Activated CD4-positive, alpha-beta T cell treated with anti-CD3 and anti-CD28 coated beads, Interleukin-2, amount 50 U/mL, for 4 hours (primary cell): ENCODE measurements around the gene CDH9.

ENCODE experiments used
- DNase-seq, 2 experiments: peaks; one replicate each; pipeline ENCODE4 v3.0.0-alpha.2; 2020

The CDH9 gene

DNA sequence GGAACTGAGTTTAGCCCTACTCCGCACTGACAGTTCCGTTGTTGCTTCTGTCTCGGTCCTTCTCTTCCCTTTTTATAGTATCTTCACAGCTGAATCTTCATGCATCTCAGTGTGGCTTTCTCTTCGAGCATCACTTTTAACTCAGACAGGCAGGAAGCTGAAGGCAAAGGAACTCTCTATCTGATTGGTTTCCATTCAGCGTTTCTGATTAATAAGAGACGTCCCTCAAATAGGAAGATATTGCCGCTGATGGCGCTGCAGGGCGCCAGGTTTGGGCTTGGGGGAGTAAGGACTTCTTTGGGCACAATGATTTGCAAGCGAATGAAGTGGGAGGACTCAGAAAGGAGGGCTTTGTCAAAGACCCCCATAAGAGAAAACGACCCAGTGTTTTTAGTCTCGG, at the start of gene CDH9:
Gene CDH9, minus strand, starts transcription at position 111 of the 400 bp plus-strand sequence. CDS start 50,253 bp downstream, outside the sequence.
- no peak for DNase-seq

DNA sequence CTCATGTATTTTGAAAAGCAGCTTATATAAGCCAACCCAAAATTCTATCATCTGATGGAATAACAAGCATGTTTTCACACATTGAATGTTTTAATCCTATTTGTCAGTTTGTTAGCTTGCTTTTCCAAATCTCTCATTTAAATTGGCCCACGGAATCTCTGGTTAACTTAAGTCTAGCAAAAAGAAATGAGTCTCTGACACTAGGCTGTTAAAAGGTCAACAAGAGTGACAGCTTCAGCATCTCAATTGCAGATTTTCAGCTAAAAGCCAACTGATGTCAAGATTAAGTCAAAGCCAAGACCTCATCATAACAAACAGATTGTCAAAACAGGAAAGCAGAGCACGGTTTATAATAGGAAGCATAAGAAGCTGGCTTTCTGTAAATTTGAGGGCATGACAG, 49.4 kb upstream of the CDH9 start:
- DNase-seq: no peak

GRCh38 chr5:27083449-27084415, 45.3 kb upstream of the CDH9 start:
- no peak for DNase-seq

DNA sequence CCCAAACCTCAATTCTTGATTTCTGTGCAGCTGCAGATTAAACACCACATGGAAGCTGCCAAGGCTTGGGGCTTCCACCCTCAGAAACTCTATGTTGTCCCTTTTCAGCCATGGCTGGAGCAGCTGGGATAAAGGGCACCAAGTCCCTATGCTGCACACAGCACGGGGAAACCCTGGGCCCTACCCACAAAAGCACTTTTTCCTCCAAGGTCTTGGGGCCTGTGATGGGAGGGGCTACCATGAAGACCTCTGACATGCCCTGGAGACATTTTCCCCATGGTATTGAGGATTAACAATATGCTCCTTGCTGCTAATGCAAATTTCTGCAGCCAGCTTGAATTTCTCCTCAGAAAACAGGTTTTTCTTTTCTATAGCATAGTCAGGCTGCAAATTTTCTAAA, 41.8 kb upstream of the CDH9 start:
- DNase-seq: no peak

DNA sequence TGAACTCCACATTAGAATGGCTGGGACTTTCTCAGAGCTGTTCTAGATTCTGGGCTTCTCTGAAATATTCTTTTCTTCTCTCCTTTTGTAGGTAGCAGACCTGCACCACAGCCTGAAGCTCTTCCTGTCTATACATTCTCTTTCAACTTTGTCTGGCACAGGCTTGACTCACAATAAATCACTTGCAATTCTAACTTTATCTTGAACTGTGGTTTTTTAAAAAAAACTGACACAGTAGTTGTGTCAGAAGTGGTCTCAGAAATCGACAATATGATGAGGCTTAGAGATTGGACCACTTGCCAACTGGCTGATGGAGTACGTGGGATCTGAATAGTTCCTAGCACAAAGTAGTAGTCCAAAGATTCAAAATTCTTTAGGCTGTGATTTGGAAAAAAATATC, 24.1 kb upstream of the CDH9 start:
- no peak for DNase-seq

- no peak for DNase-seq
Measured at GRCh38 chr5:27048510-27048909, 10.1 kb upstream of the CDH9 start.

- DNase-seq: no peak
Measured at GRCh38 chr5:27041372-27041771, 3.0 kb upstream of the CDH9 start.

- DNase-seq: no peak
Measured at GRCh38 chr5:27034565-27034964, 3.8 kb downstream of the CDH9 start.

DNA sequence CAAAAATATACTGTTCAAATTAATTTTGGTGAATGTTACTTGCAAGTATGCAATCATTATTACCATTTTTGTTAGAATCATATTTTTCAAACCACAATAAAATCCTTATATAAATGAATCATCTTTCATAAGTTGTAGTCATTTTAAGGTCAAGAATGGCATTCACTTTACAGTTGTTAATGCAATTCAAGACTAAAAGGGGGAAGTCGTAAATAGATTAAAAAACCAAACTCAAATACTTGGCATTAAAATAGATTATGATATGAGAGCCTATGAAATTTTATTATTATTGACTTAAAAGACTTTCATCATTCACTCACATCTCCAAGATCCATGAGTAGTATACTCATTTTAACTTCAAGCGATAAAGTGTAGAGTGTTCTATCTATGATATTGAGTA, 11.6 kb downstream of the CDH9 start:
- DNase-seq: no peak

GRCh38 chr5:27026063-27026462, 12.3 kb downstream of the CDH9 start:
- DNase-seq: no peak

DNA sequence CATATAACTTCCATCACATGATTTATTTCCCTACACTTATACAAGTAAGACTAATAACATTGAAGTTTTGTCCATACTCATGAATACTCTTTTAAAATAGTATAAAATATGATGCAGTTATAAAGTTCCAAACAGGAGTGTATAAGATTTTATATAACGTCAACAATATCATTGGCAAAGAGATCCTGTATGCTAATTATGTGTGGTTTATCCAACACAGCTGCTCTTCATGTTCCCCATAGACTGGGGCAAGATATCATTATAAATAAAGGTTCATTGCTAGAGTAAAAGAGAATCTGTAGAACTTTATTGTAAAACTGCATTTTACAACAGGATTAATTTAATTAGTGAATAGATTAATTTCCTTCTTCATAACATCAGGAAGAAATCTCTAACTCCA, 16.9 kb downstream of the CDH9 start:
- DNase-seq: no peak

DNA sequence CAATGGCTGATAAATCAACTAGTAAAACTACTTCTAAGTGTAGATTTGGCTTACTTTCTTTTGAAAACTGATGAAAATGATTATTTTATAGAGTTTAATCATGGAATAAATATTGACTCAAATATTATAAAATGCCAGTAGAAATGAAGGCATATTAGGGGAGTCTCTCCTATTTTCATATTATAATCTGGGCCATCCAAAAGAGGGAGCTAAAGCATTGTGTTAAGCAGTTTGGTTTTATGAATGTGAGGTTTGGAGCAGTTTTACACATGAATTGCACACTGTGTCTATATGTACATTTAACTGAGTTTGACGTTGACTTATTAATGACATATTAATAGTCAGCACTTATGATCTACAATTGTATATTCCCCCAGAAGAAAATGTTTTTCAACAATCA, 17.4 kb downstream of the CDH9 start:
- DNase-seq: no peak

GRCh38 chr5:27015758-27016157, 22.6 kb downstream of the CDH9 start:
- DNase-seq: no peak

DNA sequence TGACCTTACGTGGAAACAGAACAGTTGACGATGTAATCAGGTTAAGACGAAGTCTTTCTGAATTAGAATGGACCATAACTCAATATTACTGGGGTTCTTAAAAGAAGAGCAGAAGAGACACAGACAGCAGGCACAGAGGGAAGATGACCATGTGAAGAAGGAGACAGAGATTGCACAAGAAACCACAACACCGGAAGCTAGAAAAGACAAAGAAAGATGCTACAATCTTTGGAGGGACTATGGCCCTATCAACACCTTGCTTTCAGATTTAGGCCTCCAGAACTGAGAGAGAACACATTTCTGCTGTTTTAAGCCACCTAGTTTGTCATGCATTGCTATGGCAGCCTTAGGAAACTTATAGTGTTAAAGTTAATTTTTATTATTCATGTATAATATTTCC, 27.1 kb downstream of the CDH9 start:
- no peak for DNase-seq

DNA sequence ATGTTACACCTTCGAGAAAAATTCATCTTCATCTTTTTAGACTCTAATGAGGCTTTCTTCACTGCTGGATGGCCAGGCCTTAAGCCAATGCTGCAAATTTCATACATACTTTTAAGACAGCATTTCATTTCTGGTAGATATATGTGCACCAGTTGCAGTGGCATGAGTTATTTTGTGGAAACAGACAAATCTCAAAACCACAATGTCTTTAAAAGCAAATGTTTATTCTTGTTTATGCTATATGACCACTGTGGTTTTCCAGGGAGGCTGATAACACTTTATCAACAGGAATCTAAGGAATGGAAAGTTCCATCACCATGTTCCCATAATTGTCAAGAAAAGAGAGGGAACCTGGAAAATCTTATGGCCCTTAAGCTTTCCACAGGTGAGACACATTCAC, 27.7 kb downstream of the CDH9 start:
- DNase-seq: no peak

GRCh38 chr5:27009540-27009915, 28.9 kb downstream of the CDH9 start:
- no peak for DNase-seq

- no peak for DNase-seq
Measured at GRCh38 chr5:27008604-27009539, 29.5 kb downstream of the CDH9 start.

- DNase-seq: no peak
Measured at GRCh38 chr5:27007121-27007520, 31.3 kb downstream of the CDH9 start.

DNA sequence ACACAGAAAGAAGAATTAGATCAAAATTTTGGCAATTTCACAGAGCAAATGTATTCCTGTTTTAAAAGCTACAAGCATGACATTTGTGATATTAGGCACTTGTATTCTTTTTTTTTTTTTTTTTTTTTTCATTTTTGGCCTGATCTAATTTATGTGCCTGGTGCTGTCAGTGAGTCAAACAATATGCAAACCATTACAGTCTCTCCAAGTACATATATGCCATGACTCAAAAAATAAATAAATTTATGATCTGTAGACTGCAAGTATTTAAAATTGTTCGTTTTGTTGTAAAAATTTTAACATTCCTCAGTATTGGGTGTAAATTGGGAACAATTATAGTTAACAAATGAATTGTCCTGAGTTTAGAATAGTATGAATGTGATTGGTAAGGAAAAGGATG, 51.4 kb downstream of the CDH9 start:
- DNase-seq: no peak

DNA sequence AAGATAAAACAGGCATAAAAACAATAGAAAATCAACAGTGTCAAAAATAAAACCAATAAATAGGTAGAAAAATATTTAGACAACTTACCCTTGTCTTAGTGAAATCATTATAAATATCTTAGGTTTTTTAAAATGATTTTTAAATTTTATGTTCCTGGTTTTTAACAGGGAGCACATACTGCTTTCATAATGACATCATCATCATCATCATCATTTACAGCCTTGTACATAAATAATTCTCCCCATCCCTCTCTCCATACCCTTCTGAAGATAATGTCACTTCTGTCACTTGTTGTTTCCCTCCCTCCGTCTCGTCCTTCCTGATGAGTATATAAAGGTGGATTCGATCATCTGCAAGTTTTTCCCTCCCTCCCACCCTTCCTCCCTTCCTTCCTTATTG, 56.6 kb downstream of the CDH9 start:
- no peak for DNase-seq

GRCh38 chr5:26959290-26959689, 79.1 kb downstream of the CDH9 start:
- no peak for DNase-seq

DNA sequence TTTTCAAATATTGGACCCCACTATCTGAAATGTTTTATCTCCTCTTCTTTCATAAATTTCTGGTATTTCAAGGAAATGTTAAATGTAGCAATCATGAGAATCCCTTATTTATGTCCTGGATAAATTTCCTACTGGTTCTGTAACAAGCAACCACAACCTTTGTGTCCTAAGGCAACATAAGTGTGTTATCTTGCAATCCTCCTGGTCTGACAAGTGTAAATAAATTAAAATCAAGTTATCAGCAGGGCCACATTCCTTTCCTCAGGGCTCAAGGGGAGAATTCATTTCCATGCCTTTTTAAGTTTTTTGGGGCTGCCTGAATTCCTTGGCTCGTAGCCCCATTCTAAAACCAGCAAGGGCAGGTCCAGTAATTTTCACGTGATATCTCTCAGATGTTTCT, 83.2 kb downstream of the CDH9 start:
- no peak for DNase-seq

DNA sequence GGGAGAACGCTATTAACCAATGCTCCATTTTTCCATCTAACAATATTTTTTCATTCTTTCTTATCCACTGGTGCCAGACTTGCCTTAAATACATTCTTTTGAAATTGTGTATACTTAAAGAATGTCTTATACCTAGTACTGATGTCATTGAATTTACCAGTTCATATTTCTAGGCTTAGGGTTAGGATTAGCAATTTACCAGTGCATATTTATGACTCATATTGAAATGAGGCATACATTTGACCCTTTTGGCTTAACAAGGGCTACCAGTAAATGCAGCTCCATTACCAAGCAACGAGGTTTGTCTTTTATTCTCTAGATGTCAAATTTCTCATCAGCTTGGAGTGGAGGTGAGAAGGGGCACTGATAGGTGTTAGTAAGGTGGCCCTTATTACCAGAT, 89.5 kb downstream of the CDH9 start:
- no peak for DNase-seq

GRCh38 chr5:26945901-26946300, 92.5 kb downstream of the CDH9 start:
- no peak for DNase-seq
